HG03135 (cell line): ENCODE results near the gene DHRS12.

Experiments used
- ATAC-seq: cut with Tn5 transposase; IDR thresholded peaks from one replicate; pipeline ENCODE4 v1.9.1; 2021; ENCODE audit warnings: mild to moderate bottlenecking, moderate library complexity; ENCODE audit not compliant: unreplicated experiment

DHRS12 gene

GRCh38 chr13:51811920-51812451 lies 8.0 kb upstream of the DHRS12 start:
- ATAC-seq = no peak

GRCh38 chr13:51811046-51811445 lies 7.1 kb upstream of the DHRS12 start:
- ATAC-seq = no peak

- ATAC-seq = no peak
Measured at GRCh38 chr13:51808811-51809210, 4.8 kb upstream of the DHRS12 start.

- no peak for ATAC-seq
Measured at GRCh38 chr13:51807041-51807440, 3.1 kb upstream of the DHRS12 start.

- no peak for ATAC-seq
Measured at GRCh38 chr13:51806566-51806965, 2.6 kb upstream of the DHRS12 start.

GRCh38 chr13:51805925-51806324 lies 2.0 kb upstream of the DHRS12 start:
- no peak for ATAC-seq

GRCh38 chr13:51805313-51805712 lies 1.4 kb upstream of the DHRS12 start:
- no peak for ATAC-seq

GRCh38 chr13:51804295-51805172 lies 571 bp upstream of the DHRS12 start:
- ATAC-seq = no peak

GRCh38 chr13:51802631-51803418 lies 1.1 kb downstream of the DHRS12 start:
- ATAC-seq = no peak

- no peak for ATAC-seq
Measured at GRCh38 chr13:51801631-51802099, 2.3 kb downstream of the DHRS12 start.

- no peak for ATAC-seq
Measured at GRCh38 chr13:51800486-51800885, 3.5 kb downstream of the DHRS12 start.

- no peak for ATAC-seq
Measured at GRCh38 chr13:51799261-51799660, 4.7 kb downstream of the DHRS12 start.

- ATAC-seq = no peak
Measured at GRCh38 chr13:51797664-51798488, 6.1 kb downstream of the DHRS12 start.

GRCh38 chr13:51796546-51796945 lies 7.4 kb downstream of the DHRS12 start:
- no peak for ATAC-seq

- no peak for ATAC-seq
Measured at GRCh38 chr13:51795419-51795818, 8.5 kb downstream of the DHRS12 start.

- no peak for ATAC-seq
Measured at GRCh38 chr13:51794964-51795363, 9.0 kb downstream of the DHRS12 start.

GRCh38 chr13:51793570-51794271 lies 10.2 kb downstream of the DHRS12 start:
- no peak for ATAC-seq

- no peak for ATAC-seq
Measured at GRCh38 chr13:51786425-51787265, 17.3 kb downstream of the DHRS12 start.

- ATAC-seq = no peak
Measured at GRCh38 chr13:51785712-51786424, 18.1 kb downstream of the DHRS12 start.
